HepG2 (cell line): ENCODE results near the gene LHPP.

Experiments used
- GABPB1 ChIP-seq: IDR thresholded peaks from 2 replicates; pipeline ENCODE4 v1.6.1; 2016; ENCODE audit warnings: mild to moderate bottlenecking, missing genetic modification reagents, moderate library complexity, missing compliant biosample characterization
- KDM4B ChIP-seq: sonication (generic); formaldehyde crosslinking; IDR thresholded peaks from 2 replicates; pipeline ENCODE4 v1.4.0; 2020; ENCODE audit warnings: missing genetic modification reagents
- MATR3 ChIP-seq: sonication (generic); formaldehyde crosslinking; IDR thresholded peaks from 2 replicates; pipeline ENCODE4 v1.4.0; 2020; ENCODE audit warnings: missing genetic modification reagents
- POLR2AphosphoS5 ChIP-seq: IDR thresholded peaks from 2 replicates; pipeline ENCODE4 v1.6.1; 2012; ENCODE audit warnings: low read depth, low read length
- ZBTB7A ChIP-seq: sonication (generic); formaldehyde crosslinking; IDR thresholded peaks from 2 replicates; pipeline ENCODE4 v1.8.0; 2022; ENCODE audit warnings: mild to moderate bottlenecking, missing genetic modification reagents
- ZFP1 ChIP-seq: IDR thresholded peaks from 2 replicates; pipeline ENCODE4 v1.6.1; 2016
- ZMYM2 ChIP-seq: sonication (generic); formaldehyde crosslinking; IDR thresholded peaks from 2 replicates; pipeline ENCODE4 v1.8.0; 2022; ENCODE audit warnings: mild to moderate bottlenecking, missing genetic modification reagents
- ZNF557 ChIP-seq: sonication (generic); formaldehyde crosslinking; IDR thresholded peaks from 2 replicates; pipeline ENCODE4 v1.4.0; 2020; ENCODE audit warnings: missing genetic modification reagents
- TF ChIP-seq, protein P1 (sequence below), 2 experiments: sonication (generic) in 1 of 2; formaldehyde crosslinking in 1 of 2; IDR thresholded peaks; 2 replicates each; pipeline versions ENCODE4 v1.5.1 to v1.6.1; 2011 to 2020; ENCODE audit warnings: borderline replicate concordance in 1 of 2, low read depth in 1 of 2, low read length in 1 of 2, mild to moderate bottlenecking in 1 of 2, missing genetic modification reagents in 1 of 2, moderate library complexity in 1 of 2
- TF ChIP-seq, protein P2 (sequence below): sonication (generic); formaldehyde crosslinking; conservative IDR thresholded peaks from 2 replicates; pipeline ENCODE4 v1.8.0; 2022; ENCODE audit warnings: missing genetic modification reagents
- TF ChIP-seq, protein P3 (sequence below): sonication (generic); formaldehyde crosslinking; IDR thresholded peaks from 2 replicates; pipeline ENCODE4 v1.8.1; 2022; ENCODE audit warnings: mild to moderate bottlenecking, missing genetic modification reagents

DNA sequence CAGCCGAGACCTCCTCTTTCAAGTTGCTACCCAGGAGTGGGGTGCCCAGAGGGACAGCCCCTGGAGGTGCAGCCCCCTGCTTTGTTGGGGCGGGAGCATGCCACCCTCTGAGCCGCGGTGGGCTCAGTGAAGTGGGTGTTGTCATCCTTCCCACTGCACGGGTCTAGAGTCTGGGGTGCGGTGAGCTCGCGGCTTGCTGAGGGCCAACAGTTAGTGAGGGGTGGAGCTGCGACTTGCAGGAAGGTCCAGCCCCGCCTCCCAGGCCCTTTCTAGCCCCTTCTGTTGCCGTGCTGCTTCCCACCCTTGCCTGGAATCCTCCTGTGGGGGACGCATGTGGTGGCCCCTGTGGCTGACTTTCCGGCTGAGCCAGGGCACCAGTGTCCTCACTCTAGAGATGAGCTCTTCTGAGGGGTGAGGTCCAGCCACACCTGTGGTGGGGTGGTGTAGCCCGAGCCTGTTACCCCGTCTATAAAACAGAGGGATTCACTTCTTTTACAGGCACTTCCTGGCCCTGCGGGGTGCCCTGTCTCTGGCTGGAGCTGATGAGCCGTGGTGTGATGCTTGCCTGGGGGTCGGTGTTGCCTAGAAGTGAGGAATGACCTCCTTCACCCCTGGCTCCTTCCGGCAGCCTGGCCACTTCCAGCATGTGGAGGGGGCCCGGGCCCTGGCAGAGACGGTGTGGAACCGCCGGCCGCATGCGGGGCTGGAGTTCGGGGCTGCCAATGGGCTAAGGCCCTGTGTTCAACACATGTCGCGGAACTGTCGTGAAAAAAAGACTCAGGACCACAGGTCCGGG lies 154.6 kb downstream of the LHPP start:
- no peak for TF ChIP-seq POLR2AphosphoS5
- TF ChIP-seq, protein P1, sequence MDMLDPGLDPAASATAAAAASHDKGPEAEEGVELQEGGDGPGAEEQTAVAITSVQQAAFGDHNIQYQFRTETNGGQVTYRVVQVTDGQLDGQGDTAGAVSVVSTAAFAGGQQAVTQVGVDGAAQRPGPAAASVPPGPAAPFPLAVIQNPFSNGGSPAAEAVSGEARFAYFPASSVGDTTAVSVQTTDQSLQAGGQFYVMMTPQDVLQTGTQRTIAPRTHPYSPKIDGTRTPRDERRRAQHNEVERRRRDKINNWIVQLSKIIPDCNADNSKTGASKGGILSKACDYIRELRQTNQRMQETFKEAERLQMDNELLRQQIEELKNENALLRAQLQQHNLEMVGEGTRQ (IDR thresholded peaks at IDR 0.05; ENCODE audit: low read depth, low read length) = no peak
- TF ChIP-seq, protein P1 (CRISPR knock-in tag; IDR thresholded peaks at IDR 0.05; ENCODE audit: borderline replicate concordance) = no peak
- no peak for TF ChIP-seq ZMYM2 (CRISPR knock-in tag)
- TF ChIP-seq, protein P2, sequence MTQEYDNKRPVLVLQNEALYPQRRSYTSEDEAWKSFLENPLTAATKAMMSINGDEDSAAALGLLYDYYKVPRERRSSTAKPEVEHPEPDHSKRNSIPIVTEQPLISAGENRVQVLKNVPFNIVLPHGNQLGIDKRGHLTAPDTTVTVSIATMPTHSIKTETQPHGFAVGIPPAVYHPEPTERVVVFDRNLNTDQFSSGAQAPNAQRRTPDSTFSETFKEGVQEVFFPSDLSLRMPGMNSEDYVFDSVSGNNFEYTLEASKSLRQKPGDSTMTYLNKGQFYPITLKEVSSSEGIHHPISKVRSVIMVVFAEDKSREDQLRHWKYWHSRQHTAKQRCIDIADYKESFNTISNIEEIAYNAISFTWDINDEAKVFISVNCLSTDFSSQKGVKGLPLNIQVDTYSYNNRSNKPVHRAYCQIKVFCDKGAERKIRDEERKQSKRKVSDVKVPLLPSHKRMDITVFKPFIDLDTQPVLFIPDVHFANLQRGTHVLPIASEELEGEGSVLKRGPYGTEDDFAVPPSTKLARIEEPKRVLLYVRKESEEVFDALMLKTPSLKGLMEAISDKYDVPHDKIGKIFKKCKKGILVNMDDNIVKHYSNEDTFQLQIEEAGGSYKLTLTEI (CRISPR knock-in tag) = no peak
- no peak for TF ChIP-seq ZFP1 (CRISPR knock-in tag)
- TF ChIP-seq, protein P3, sequence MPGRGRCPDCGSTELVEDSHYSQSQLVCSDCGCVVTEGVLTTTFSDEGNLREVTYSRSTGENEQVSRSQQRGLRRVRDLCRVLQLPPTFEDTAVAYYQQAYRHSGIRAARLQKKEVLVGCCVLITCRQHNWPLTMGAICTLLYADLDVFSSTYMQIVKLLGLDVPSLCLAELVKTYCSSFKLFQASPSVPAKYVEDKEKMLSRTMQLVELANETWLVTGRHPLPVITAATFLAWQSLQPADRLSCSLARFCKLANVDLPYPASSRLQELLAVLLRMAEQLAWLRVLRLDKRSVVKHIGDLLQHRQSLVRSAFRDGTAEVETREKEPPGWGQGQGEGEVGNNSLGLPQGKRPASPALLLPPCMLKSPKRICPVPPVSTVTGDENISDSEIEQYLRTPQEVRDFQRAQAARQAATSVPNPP = no peak
- TF ChIP-seq KDM4B = no peak
- no peak for TF ChIP-seq MATR3 (CRISPR knock-in tag)
- TF ChIP-seq ZNF557 (CRISPR knock-in tag) = no peak
- TF ChIP-seq ZBTB7A (CRISPR knock-in tag) = no peak
- TF ChIP-seq GABPB1 = no peak
